UCSD-AML1 (cell line): ENCODE data around the gene GRIN2C.

ENCODE experiments used
- DNase-seq: peaks from one replicate; lab custom pipeline; 2025; ENCODE audit not compliant: unreplicated experiment; lab: John Stamatoyannopoulos, UW

Gene GRIN2C

DNA sequence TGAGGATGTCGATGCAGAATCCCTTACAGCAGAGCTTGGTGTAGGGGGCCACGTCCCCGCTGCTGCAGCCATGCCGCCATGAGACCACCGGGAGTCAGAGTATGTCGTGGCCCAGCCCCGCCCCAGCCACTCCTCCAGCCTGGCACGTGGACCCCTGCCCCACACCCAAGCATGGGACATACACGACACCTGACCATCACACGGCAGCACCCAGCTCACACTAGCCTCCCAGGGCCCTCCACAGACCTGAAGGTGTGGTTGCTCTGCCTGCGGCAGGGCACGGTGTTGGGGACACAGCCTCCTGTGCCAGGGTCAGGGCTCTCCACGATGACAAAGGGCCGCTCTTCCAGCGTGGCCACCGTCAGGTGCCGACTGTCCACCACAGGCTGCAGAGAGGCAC, 9.4 kb downstream of the GRIN2C start:
- no peak for DNase-seq

DNA sequence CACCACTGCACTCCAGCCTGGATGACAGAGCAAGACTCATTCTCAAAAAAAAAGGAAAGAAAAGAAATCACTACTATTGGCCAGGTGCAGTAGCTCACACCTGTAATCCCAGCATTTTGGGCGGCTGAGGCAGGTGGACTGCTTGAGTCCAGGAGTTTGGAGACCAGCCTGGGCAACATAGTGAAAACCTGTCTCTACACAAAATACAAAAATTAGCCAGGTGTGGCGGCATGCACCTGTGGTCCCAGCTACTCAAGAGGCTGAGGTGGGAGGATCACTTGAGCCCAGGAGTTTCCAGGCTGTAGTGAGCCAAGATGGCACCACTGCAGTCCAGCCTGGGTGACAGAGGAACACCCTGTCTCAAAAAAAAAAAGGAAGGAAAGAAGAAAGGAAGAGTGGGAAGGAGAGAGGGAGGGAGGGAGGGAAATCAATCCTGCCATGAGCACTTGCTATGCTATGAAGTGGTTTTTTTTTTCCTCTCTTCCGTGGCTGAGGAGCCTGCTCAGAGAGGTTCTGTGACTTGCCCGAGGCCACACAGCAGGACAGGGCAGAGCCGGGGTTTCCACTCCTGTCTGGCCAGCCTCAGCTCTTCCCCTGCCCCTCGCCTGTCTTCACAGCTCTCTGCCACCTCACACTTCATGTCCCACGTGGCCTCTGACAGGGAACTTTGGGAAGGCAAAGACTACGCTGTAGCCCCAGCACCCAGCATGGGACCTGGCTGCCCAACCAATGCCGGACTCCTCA, 10.9 kb downstream of the GRIN2C start:
- DNase-seq, result no peak

DNA sequence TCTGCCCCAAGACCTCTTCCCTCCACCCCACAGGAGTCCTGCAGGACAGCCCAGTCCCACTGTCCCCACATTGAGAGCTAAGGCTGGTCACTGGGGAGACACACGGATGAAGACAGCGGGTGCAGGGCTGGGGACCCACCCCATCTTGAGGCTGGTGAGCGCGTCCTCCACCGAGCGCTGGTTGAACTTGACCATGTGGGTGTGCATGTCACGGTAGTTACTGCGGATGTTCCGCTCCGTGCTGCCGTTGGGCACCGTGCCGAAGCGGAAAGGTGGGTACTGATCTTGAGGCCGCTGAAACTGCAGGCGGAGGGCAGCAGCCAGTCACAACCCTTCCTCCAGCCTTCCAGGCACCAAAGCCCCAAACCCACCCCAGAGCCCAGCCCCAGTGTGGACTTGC, 13.1 kb downstream of the GRIN2C start:
- no peak for DNase-seq

DNA sequence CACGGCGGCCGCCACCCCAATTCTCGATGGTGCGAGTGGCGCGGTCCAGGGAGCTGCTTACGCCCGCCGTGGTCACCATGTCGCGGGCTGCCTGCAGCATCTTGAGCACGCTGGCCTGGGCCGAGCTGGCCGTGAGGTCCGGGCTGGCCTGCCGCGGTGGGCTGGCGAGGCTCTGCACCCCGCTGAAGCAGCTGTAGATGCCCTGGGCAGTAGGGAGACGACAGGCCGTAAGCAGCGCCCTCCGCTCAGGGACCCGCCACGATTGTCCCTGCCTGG, 16.4 kb downstream of the GRIN2C start:
- DNase-seq, result no peak

DNA sequence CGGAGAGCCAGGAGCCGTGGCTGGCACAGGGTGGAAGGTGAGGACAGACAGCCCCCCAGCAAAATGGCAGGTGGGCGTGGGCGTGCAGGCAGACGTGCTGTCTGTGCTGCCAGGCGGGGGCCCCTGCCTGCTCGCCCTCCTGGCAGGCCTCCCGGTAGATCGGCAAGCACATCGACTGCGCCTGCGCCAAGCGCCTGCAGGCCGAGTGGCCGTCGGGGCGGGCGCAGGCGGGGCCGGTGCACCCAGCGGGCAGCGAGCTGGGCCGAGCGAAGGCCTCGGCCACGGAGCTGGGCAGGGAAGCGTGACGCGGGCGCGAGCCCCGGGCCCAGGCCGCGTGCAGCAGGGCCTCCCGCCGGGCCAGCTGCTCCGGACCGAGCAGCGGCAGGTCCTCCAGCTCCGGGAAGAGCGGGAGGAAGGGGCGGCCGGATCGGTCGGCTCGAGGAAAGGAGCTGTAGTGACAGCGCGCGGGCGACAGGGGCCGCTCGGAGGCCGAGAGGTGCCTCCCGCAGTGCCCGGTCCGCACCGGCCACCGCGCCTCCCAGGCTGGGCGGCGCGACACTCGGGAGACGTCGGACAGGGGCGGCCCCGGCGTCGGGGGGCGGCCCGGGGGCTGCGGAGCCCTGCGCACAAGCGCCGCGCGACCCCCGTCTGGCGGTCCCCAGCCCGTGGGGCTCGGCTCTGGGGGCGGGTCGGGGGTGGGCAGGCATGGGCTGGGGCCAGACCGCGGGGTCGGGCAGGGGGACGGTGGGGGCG, 16.9 kb downstream of the GRIN2C start:
- no peak for DNase-seq

DNA sequence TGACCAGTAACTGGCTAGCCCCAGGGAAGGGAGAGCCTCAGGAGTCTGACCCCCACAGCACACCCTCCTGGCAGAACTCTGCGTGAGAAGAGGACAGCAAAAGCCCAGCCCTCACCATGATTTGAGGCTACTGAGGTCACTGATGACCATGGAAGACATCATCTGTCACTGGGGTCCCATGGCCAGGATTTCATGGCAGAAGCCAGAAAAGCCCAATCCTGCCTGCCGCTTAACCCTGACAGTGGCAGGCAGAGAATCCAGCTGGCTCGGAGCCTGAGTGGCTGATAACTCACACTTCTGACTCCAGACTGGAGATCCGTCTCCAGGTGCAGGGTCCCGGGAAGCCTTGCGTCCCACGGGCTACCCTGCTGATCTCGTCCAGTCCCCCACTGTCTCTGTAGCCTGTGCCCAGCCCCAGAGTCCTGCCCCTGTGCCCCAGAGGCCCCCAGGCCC, 17.5 kb downstream of the GRIN2C start:
- no peak for DNase-seq

DNA sequence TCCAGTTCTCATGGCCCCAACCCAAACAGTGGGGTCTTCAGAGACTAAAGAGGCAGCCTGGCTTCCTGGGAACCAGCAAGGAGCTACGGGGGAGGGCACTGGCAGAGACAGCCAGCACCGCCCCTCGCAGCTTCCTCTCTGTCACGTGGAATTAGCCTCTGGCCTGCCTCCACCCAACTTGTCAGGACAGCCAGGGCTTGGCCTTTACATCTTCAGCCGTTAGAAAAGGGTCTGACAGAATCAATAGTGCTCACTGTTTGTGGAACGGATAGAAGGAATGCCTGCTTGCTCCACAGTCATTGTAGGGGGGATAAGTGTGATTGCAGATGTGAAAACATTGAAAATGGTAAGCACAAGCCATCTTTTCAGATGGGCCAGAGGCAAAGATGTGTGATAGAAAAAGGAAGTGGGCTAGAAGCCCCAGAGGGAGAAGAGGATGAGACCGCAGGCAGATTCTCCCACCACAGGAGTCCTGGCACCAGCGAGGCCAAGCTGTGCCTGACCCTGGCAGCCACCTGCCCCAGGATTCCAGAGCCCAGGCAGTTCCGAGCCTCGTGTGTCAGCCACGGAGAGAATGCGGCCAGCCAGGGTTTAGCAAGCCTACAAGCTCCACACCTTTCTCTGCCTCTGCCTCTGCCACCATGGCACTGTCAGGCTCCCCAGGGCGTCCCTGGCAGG, 18.6 kb downstream of the GRIN2C start:
- DNase-seq, result peak; percentile 48

DNA sequence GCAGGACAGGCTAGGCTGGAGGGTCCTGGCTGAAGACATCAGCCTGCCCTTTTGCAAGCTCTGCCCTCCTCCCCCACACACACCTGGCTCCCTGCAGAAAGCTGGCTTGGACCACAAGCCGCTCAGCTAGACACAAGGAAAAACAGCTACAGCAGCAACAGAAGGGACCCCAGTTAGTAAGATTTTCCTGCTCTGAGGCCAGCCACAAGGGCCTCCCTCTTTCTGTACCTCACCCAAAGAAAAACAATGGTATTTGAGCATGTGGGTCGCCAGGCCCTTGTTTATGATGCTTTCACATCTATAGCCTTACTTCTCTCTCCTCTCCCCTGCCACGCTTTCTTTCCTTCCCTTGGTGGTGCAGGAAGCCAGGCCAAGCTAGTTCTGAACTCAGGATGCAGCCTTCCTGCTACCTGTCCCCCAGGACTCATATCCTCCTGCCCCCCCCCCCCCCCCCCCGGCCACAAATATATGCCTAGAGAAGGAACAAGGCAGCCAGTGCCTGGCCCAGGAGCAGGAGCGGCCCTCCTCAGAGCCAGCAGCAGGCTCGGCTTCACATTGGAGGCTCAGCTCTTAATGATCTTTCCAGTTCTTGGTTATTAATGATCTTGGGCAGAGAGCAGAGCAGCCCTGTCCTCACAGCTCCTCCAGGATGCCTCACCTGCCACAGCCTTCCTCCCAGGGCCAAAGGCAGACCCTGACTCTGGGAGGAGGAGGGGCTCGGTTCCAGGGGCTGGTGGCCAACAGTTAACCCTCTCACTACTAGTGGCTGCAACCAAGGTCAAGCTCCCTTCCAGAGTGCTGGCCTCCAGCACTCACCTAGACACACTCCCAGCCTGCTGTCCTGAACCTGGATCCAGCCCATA, 19.5 kb downstream of the GRIN2C start:
- DNase-seq, result no peak

DNA sequence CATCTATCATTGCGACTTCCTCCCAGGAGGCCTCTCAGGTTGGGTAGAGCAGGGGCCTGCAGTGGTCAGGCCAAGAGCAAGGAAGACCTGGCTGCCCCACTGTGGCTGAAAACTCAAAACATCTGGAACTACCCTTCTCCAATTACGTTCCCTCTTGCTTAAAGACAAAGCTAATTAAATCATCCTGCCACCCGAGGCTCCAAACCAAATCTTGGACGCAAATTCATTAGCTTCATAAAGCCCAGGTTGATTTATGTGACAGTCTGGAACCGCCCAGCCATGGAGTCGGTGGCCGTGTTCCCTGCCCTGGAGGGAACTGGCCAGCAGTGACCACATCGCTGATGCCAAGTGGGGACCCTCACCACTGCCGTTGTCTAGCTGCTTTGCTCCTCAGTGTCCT, 21.4 kb downstream of the GRIN2C start:
- DNase-seq, result no peak

DNA sequence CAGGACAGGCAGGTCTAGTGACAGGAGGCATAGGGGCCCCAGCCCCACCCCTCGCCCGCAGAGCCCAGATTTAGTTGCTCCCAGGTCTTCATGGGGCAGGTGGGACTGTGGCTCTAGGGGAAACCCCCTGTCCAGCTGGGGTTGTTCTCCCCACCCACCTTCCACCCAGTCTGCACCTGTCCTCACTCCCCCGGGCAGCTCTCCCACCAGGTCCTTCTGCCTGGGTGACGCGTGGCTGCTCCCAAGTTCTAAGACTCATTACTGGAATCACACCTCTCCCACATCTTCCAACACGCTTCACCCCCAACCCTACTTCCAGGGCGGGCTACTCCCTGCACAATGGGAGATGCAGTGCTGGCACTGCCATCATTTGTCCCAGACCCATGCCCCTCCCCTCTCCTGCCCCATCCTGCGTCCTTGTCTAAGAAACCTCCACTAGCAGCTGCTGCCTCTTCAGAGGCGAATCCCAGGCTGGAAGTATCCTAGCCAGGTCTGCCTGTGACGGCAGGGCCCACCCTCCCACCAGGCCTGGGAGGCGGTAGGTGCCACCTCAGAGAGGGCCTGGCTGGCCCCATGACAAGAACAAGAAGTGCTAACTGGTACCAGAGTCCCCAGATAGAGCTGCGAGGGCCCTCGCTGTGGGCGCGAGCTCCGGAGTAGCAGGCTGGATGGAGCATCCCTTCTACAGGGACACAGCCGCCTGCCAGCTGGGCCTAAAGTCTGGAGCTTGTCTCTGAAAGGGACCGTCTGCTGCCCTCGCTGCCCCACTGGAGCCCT, 22.8 kb downstream of the GRIN2C start:
- DNase-seq, result no peak

DNA sequence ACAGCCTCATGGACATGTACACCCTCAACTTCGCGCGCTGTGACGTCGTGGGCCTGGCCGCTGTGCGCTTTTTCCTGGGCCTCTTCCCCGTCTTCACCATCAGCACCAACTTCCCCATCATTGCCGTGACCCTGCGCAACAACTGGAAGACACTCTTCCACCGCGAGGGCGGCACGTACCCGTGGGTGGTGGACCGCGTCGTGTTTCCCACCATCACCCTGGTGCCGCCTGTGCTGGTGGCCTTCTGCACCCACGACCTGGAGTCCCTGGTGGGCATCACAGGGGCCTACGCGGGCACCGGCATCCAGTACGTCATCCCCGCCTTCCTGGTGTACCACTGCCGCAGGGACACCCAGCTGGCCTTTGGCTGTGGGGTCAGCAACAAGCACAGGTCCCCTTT, 23.5 kb downstream of the GRIN2C start:
- DNase-seq, result no peak

DNA sequence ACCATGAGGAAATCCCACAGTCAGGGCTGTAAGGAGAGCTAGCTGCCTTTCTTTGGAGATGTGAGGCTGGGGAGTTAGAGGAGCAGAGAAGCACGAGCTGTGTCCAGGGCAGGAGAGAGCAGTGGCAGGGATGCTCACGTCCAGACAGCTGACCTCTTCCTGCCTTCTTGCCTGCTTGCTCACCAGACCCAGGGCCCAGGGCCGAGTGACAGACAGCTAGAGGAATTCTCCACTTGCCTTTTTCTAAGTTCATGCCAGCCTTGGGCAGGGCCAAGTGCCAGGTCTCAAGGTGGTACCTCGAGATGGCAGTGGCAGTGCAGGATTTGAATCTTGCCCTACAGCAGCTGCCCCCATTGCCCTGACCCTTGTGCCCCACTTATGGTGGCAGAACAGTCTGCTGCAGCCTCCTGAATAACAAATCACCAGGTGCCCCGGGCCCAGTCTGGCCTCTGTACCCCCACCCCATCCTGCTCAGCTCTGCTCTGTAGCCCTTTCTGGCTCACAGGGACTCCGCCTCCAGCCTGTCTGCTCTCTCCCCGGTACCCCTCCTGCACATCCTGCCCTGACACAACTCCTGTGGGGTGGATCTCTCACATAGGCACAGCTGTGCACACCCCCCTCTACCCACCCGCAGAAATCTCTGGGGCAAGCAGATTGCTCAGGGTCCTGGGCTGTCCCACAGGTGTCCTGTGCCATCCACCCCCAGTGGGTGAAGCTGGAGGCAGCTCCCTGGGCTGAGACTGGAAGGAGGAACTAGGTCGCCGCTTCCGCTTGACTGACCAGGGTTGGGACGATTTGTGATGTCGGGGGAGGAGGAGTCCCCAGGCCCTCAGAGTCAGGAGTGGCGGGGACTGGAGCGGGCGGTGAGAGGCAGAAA, 25.9 kb downstream of the GRIN2C start:
- peak; percentile 27 for DNase-seq

DNA sequence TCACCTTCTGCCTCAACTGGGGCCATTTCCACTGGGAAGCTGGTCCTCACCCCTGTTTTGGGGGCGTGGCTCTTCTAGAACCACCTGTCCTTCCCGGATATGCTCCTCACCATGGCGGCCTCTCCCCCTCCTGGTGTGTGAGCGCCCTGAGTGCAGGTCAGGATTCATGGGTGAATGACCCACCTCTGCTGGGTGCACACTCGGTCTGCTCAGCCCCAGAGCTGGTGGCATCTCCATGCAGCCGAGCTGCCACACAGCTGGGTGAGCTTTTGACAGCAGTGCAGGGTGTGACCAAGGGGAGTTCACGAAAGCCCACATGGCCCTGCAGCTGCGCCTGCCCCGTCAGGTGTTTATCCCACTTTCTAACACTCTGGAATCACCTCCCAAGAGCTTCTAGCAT, 27.3 kb downstream of the GRIN2C start:
- DNase-seq, result no peak

DNA sequence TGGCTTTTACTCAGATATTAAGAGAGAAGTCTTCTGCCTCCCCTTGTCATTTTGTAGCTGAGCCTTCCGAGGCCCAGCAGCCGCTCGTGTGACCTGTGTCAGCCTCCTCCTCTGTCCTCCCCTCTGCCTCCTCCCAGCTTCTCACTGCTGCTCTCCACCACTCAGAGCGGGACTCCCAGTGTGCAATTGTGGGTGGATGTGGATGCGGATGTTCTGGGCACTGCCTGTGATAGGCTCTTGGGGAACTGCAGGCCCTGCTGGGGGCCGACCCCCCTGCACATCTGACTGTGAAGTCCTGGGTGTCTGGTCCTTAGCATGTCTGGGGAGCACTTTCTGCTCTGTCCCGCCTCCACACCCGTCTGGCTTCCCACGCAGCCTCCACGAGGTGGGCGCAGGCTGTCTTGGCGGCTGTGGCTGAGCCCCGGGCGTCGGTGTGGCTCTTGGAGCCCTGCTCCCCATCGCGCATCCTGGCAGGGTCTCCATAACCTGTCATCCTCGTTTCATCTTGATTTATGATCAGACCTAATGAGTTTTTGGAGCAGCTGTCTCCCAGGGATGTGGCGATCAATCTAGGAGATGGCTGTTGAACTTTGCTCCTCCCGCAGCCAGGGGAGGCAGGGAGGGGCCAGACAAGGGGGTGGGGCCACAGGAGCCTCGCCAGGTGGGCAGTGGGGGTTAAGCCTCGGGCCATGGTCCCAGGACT, 28.1 kb downstream of the GRIN2C start:
- DNase-seq, result no peak

DNA sequence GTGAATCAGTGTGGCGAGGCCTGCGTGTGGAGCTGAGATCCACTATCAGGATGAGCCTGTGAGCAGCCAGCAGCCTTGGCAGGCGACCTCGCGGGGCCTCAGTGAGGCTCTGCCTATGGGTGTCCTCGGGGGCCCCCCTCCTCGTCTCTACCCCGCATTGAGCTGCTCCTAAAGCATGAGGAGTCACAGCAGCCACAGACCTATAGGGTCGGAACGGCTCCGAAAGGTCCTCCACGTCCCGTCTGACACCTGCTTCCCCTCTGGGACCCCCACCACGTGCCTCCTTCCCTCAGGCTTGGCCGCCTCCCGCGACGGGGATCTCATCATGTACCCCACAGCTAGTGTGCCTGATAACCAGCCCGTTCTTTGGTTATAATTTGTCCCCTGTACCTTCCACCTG, 28.8 kb downstream of the GRIN2C start:
- no peak for DNase-seq

DNA sequence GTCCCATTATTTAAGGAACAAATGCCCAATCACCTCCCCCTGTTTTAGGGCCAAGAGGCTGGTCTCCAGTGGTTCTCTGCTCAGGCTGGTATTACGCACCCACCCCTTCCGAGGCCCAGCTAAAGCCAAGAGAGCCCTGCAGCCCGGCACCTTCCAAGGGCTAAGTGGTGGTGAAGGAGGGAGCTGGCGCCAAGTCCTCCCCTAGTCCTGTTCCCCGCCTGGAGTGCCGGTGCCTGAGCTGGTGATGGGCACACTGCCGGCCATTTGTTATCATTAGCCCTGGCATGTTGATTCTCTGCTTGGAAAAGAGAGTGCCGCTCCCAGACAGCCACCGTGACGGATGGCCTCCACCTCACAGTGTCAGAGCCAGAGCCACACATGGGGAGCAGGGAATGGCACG, 31.9 kb downstream of the GRIN2C start:
- no peak for DNase-seq

DNA sequence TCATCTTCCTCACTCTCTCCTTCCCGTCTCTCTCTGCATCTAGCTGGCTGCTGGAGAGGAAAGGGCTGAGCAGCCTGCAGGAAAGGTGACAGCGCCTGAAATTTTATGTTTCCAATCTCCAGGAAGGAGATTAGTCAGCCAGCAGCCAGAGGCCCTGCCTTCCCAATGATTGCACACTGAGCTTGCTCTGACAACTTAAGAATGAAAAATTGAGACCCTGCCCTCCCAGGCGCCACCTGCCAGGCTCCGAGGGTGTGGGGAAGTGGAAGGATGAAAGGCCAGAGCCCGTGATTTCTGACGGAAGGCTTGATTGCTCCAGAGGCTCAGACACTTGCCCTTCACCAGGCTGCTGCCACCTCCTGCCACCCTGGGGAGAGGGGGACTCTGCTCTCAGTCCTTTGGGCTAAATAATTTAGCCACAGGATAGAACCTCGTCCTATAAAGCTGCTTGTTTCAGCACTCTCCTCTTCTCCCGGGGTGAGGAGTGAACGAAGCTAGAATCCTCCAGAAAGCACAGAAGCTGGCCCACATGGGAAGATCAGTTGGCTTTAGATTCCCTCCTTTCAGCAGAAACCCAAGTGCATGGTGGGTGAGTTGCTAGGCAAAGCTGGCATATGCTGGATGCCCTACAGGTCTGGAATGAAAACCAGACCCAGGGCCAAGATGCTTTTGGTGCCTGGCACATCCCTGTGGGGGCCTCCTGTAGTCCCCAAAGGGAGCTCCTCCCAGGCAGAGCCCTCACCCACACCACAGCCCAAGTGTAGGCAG, 33.5 kb downstream of the GRIN2C start:
- DNase-seq, result no peak

DNA sequence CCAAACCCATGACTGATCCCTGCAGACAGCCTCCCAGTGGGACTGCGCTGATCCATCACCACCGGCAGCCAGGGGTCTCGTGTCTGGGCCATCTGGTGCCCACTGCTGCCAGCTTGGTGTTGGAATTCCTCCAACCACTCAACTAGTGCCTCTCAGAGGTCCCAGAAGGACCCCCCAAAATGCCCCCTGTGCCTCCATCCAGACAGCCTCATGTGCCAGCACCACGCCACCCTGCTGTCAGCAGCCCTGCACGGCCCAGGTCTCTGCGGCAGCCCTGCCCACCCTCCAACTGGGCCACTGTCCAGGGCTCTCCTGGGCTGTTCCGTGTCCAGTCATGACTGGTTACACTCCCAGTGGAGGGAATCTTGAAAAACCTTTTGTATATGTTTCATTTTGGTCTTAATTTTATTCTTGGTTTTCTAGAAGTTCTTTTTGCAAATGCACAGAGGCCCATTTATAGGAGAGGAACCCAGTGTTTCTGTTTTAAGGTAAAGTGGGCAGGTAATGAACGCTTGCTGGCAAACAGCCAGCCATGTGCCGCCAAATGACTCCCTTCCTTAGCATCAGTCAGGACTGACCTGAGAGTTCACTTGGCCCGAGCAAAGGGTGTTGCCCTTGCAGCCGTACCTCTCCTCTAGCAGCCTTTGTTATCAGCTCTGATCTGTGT, 34.6 kb downstream of the GRIN2C start:
- DNase-seq, result no peak
